SKM-1 treated with dmso at 0.1 percent for 144 hours (cell line): Measurements from ENCODE around the gene METTL27.

Source experiments
- DNase-seq: peaks from one replicate; lab custom pipeline; 2025; ENCODE audit not compliant: unreplicated experiment; lab: John Stamatoyannopoulos, UW

Gene METTL27

GRCh38 chr7:73869011-73869798, 26.9 kb upstream of the METTL27 start:
- no peak for DNase-seq

- no peak for DNase-seq
Observed at GRCh38 chr7:73866446-73866767, 24.1 kb upstream of the METTL27 start.

GRCh38 chr7:73865738-73866445, 23.6 kb upstream of the METTL27 start:
- peak; percentile 48 for DNase-seq

DNA sequence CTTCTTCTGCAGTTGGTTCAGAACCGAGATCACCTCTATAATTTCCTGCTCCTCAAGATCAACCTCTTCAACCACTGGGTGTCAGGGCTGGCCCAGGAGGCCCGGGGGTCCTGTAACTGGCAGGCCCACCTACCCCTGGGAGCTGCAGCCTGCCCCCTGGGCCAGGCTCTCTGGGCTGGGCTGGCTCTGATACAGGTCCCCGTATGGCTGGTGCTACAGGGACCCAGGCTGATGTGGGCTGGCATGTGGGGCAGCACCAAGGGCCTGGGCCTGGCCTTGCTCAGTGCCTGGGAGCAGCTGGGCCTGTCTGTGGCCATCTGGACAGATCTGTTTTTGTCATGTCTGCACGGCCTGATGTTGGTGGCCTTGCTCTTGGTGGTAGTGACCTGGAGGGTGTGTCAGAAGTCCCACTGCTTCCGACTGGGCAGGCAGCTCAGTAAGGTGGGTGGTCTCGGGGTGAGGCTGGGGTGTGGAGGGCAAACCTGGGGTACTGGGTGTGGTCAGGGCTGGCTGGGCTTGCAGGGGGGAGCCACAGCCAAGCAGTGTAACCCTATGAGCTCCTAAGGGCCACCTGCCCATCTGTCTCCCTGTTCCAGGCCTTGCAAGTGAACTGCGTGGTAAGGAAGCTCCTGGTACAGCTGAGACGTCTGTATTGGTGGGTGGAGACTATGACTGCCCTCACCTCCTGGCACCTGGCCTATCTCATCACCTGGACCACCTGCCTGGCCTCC, 22.8 kb upstream of the METTL27 start:
- no peak for DNase-seq

DNA sequence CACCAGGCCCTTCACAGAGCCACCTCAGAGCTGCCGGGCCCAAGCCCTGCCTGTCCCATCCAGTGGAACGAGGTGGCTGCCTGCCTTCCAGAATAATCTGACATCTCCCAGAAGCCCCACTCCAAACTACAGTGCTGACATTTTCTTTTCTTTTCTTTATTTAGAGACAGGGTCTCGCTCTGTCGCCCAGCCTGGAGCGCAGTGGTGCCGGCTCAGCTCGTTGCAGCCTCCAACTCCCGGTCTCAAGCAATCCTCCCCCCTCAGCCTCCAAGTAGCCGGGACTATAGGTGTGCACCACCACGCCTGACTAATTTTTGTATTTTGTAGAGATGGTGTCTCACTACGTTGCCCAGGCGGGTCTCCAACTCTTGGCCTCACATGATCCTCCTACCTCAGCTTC, 19.0 kb upstream of the METTL27 start:
- DNase-seq = no peak

DNA sequence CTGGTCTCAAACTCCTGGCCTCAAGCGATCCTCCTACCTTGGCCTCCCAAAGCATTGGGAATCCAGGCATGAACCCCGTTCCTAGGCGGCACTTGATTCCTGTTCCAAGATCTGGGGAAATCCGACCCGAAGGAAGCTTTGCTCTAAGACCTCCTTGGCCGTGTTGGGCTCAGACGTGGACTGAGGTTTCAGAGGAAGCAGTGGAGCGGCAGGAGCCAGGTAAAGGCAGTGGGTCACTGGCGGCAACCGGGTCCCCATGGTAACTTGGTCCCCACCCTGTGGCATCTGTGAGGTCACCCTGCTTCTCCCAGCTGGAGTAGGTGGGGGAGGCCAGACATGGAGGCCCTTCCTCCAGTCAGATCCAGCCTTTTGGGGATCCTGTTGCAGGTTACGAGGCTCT, 18.5 kb upstream of the METTL27 start, which contains the start of gene TMEM270:
TMEM270 (plus strand) TSS at position 301 of the 400 bp plus-strand sequence; CDS start at position 337, 36 bp downstream.
- DNase-seq = no peak

DNA sequence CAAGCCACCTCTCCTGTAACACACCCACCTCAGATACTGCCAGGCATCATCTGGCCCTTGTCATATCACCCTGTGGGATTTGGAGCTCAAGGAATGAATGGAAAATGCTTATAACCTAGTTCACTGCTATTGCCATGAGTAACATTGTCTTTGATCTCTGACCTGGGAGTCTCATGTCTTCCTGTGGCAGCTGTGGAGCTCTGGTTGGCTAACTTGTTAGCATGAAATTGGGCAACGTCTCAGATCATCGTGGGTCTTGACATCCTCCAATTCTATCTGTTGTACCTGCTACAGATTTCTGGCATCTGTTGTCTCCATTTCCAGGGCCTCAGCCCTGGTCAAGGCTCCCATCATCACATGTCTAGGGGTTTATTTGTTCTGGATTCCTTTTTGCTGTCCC, 16.5 kb upstream of the METTL27 start:
- DNase-seq = no peak

DNA sequence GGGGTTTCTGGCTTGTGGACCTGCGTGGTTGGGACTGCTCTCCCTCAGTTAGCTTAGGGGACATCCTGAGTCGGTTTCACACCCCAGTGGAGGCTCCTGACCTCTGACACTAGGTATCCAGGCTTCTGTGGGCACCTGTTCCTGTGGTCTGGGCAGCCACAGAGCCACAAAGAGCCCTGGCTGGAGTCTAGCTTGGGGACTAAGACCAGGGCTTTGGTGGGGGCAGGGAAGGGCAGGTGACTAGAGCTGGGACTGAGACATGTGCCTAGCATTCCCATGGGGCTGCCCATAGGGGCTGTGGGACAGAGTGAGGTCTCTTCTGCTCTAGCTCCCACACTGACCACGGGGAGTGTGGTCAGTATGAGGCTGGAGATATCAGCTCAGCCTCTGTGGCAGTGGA, 14.6 kb upstream of the METTL27 start:
- DNase-seq = no peak

GRCh38 chr7:73852500-73852899, 10.2 kb upstream of the METTL27 start:
- DNase-seq = no peak

GRCh38 chr7:73851410-73852338, 9.4 kb upstream of the METTL27 start:
- peak; percentile 31 for DNase-seq

DNA sequence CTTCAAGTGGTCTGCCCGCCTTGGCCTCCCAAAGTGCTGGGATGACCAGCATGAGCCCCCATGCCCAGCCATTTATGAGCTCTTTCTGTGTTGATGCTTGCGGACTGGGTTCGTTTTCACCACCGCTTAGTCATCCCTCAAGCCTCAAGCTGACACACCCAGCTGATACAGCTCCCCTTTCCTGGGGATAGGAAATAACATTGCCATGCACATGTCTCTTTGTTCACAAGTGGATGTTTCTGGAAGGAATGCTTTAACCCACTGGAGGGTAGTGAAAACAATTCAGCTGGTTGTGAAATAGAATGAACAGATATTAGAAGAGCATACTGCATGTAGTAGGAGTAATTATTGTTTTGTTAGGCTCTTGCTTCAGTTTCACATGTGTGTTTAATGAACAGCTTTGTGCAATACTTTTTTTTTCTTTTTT, 8.5 kb upstream of the METTL27 start:
- no peak for DNase-seq

- no peak for DNase-seq
Observed at GRCh38 chr7:73847941-73848723, 5.8 kb upstream of the METTL27 start.

DNA sequence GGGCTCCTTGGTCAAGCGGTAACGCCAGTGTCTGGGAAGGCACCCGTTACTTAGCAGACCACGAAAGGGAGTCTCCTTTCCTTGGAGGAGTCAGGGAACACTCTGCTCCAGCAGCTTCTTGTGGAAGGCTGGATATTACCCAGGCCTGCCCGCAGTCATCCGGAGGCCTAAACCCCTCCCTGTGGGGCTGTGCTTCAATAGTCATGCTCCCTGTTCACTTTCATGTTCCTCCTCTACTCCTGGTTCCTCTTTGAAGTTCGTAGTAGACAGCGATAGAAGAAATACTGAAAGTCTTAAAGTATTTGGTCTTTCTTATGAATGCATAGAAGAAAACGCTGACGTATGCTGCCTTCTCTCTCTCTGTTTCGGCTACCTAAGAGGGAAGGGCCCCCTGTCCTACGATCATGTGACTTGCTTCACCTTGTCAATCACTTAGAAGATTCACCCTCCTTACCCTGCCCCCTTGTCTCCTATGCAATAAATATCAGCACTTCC, 3.4 kb upstream of the METTL27 start:
- peak; percentile 43 for DNase-seq

- DNase-seq = no peak
Observed at GRCh38 chr7:73844848-73845460, 2.6 kb upstream of the METTL27 start.

- no peak for DNase-seq
Observed at GRCh38 chr7:73844131-73844547, 1.8 kb upstream of the METTL27 start.

DNA sequence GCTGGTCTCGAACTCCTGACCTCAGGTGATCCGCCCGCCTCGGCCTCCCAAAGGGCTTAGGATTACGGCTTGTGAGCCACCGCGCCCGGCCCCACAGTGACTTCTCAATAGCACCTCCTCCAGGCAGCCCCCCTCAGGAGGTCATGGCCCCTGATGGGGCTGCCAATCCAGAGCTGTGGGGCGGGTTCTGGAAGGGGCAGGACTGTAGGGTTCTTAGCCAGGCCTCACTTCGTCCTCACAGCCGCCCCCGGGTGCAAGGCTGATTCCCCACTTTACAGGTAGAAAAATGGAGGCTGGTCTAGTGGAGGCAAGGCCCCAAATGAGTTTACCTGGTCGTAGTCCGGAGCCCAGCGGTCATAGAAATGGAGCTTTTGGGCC, 638 bp downstream of the METTL27 start:
- DNase-seq = no peak

DNA sequence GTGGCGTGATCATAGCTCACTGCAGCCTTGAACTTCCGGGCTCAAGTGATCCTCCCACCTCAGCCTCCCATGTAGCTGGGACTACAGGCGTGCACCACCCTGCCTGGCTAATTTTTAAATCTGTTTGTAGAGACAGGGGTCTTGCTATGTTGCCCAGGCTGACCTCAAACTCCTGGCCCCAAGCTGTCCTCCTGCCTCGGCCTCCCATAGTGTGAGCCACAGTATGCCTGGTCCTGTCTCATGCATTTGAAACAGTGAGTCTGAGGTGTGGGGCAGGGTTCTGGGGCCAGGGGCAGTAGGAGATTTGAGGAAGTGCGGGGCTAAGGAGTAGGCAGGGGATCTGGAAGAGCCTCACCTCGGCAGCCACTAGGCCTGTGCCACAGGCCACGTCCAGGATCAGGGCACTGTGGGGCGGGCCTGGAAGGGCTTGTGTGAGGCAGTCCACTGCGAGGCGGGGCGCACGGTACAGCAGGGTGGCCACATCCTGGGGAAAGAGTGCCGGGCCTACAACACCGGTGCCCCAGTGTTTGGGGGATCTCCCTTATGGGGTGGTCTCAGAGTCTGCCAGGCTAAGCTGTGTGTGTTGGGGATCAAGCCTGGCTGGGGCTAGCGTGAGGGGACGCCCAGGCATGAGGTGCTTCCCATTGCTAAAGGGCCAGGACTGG, 1.5 kb downstream of the METTL27 start:
- DNase-seq = no peak

- DNase-seq = no peak
Observed at GRCh38 chr7:73839743-73840714, 2.3 kb downstream of the METTL27 start.
